Activated CD4-positive, CD25-positive, alpha-beta regulatory T cell treated with anti-CD3 and anti-CD28 coated beads, Interleukin-2, amount 50 U/mL, for 16 hours (primary cell): ENCODE measurements around the gene LASP1.

ENCODE experiments used
- DNase-seq: peaks from one replicate; pipeline ENCODE4 v3.0.0-alpha.2; 2020; ENCODE audit warnings: low read depth, low spot score

Gene LASP1

DNA sequence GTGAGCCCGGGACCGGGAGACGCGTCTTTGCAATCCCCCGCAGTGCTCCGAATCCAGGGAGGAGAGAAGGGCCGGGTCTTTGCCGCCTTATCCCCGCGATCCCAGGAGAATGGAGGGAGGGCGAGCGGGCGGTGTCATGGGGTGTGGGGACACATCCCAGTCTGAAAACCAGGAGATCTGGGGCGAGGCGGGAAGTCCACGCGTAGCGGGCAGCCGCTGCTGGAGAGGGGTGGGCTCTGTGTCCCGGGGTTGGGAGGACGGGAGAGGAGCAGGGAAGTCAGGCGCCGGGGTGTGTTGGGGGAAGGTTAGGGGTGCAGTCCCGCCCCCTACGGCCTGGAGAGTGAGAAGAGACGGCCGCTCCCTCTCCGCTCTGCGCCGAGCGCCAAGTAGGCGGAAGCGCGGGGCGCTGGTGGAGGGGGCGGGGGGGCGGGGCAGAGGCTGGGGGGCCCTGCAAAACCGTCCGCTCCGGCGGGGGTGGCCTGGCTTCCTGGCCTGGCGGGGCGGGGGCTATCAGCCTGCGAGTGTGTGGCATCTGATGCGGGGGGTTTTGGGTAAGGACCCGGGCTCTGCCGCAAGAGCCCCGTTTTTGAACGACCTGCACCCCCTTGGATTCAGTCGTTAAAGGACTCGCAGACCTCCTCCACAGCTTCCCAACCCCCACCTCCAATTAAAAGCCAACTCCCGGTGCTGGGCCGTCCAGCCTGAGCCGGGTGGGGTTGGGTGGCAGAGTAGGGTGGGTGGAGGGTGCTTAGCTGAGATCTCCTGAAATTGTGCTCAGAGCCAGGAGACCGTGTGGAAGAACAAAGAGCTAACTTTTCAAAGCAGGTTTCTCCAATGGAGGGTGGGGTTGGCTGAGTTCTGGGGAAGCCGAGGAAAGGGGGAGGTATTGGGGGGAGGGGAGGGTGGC, 654 bp downstream of the LASP1 start:
- DNase-seq: peak; percentile 37

DNA sequence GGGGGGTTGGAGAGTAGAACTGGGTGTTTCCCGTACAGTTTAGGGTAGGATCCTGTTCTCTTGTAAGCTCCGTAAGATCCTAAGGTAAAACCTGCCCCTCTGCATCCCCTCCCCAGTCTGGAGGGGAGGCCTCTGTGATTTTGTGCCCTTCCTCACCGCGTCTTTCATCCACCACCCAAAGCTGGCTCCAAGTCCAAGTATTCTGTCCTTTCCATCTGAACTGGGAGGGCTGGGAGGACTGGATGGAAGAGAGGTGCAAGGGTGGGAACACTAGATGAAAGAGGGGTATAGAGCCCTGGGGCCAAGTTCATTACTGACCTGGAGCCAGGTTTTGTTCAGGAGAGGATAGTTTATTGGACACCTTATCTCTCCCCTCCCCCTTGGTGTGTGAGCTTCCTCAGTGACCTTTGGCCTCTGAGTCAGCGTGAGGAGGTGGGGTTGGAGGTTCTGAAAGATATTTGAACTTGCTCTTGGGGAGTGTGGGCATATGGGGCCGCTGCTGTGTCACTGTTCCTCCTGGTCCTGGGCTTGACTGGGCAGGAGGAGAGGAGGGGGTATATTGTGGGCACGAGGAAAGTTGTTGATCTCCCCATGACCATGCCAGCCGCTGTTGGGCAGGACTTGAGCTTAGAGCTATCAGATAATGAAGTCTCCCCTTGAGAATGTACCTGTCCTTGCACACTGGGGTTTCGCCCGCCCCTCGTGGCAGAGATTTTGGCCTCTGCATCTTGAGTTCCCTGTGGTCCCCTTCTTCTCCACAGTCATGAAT, 1.6 kb downstream of the LASP1 start:
- DNase-seq: peak; percentile 66

DNA sequence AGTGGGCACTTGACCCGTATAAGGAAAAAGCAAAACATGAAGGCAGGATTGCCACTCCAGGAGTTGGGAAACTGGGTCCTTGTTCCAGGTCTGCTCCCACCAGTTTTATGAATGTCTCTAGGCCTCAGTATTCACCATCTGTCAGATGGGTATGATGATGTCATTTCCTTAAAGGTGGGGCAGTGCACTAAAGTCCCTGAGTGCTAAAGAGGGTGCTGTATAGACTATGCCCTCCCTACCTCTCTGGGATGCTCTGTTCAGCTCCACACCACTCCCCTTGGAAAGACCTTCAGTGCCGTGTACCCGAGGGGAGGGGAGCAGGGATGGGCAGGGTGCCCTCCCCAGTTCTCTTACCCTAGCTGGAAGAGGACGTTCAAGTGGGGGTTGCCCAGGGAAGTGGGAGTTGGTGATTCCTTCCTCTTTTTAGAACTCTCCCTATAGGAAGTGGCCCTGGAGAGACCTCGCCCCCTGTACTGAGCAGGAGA, 2.2 kb downstream of the LASP1 start:
- no peak for DNase-seq

DNA sequence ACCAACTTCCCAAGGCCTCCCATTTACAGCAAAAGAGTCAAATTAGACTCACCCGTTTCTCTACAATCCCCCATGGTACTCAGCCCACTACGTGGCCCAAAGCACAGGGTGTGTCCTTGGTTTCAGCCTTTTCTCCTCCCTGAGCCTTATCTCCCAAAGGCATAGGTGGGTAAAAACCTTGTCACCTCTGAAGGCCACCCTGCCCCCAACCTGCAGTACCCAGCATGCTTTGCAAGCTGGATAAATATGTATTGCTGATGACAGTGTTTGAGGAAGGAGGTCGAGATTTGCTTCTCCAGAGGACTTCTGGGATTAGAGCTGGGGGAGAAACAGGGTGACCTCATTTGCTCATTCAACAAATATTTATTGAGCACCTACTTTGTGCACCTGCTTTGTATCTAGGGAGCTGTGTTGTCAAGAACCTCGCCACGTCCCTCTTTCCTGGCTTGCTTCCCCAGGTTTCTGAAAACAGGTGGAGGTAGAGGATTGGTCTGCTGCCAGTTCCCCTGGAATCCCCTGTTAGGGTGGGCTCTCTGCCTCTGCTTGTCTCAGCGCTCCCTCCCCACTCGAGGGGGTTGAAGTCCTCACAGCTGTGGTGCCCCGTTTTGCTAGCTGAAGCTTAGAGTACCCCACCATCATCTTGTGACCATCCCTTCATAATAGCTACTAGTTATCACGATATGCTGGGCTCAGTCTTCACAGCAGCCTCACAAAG, 3.0 kb downstream of the LASP1 start:
- DNase-seq: no peak

DNA sequence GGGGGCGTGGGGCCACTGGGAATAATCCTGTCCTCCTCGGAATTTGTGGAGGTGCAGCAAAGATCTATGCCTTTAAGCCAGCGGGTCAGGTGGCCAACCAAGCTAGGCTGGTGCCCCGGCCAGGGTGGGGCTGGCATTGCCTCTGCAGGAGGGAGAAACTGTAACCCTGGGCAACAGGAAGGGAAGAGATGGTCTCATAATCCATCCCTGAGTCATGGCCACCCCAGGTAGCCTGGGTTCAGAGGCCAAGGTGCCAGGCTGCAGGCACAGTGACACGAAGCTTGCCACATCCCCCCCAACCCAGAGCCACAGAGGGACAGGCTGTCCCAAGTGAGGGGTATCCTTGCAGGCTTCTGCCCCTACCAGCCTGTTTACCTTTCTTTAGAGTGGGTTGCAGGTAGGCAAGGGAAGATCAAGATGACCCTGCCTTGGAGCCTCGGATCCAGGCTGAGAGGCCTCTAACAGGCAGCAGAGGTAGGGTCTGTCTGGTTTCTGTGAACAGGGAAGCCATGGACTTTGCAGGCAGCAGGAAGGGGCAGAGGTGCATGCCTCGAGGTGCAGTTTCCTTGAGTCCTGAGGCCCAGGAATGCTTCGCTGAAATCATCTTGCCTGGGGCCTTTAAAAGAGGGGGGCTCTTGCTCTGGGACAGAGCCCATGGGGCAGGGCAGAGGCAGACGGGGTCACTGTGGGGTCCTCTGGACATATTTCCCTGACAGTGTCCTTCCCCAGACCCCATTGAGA, 4.0 kb downstream of the LASP1 start:
- no peak for DNase-seq

DNA sequence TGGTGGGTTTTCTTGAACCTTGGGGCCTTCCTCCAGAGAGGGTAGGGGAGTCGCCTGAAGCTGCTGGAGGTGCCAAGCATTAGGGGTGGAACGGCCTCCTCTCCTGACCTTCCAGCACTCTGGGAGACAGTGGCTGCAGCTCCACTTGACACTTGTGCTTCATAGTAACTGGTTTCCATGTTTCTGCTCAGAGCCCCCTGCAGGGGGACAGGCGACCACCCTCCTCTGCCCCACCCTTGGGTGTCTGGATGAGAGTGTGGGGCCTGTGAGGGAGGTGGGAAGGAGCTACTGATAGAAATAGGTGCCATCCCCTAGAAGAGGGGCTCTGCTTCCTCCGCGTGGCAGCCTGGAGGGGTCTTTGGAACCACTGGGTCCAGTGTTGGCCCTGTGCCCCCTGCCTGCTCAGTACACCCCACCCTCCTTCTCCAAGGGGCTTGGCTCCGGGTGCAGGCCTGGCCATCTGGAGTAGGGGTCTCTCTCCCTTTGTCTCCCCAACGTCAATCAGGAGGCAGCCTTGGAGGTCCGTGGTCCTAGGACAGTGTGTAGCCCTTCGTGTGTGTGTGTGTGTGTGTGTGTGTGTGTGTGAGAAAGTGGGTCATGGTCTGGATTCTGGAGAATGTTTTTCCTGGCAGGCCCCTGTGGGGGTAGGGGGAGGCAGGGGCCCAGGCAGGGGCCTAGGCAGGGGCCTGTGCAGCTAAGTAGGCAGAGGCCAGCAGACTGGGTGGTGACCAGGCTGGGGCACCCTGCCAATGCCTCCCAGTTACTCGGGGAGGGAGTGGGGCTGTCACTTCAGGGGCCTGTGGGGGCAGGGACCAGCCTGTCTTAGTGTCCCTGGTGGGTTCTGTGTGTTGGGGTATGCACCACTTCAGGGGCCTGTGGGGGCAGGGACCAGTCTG, 4.9 kb downstream of the LASP1 start:
- no peak for DNase-seq

DNA sequence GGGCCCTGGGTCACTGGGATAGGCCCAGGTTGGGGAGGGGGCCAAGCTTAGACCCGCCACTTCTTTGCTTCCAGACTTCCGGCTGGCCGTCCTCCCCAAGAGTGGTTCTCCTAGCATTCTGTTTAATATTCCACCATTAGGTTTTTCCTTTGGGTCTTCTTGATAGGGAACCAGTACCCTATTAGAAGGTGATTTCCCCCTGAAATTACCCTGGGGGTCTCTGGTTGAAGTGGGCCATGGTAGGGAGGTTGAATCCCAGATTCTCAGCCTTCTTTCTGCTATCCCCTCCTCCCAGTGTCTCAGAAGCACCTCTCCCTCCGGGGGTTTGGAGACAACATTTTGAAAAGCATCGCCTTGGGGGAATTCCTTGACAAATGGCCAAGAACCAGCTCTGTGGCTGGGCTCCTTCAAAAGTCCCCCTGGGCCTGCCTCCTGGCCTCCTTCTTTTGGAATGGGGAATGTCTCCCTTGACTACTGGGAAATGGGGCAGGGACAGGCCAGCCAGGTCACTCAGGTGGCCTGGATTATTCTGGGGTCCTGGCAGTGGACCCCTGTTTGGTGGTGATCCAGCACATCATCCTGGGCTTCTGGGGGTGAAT, 5.7 kb downstream of the LASP1 start:
- no peak for DNase-seq

DNA sequence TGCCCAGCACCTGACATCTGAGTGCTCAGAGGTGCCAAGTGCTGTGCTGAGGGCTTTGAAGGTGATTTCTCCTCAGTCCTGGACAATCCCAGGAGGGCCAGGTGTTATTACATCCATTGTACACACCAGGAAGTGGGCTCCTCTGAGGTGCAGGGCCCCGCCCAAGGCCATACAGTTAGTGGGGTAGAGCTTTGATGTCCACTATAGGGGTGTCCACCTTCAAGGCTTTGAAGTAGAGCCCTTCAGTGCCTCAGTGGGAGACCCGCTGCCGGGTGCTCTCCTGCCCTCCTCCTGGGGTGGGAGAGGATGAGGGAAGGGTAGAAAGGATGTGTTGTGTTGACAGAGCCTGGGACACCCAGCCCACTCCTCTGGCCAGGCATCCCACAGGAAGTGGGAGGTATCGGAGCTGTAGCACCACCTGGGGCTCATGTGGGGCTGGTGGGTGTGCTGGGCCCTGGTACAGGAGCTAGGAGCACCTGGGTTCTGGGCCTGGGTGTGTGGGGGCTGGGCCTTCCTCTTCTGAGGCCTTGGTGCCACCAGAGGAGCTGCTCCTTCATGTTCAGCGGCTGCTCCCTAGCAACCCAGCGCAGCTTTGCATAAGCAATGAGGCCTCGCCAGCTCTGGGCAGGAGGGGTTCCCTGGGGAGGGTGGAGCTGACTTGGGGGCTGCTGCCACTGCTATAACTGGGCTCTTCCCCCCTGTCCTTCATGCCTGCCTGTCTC, 7.4 kb downstream of the LASP1 start:
- no peak for DNase-seq

DNA sequence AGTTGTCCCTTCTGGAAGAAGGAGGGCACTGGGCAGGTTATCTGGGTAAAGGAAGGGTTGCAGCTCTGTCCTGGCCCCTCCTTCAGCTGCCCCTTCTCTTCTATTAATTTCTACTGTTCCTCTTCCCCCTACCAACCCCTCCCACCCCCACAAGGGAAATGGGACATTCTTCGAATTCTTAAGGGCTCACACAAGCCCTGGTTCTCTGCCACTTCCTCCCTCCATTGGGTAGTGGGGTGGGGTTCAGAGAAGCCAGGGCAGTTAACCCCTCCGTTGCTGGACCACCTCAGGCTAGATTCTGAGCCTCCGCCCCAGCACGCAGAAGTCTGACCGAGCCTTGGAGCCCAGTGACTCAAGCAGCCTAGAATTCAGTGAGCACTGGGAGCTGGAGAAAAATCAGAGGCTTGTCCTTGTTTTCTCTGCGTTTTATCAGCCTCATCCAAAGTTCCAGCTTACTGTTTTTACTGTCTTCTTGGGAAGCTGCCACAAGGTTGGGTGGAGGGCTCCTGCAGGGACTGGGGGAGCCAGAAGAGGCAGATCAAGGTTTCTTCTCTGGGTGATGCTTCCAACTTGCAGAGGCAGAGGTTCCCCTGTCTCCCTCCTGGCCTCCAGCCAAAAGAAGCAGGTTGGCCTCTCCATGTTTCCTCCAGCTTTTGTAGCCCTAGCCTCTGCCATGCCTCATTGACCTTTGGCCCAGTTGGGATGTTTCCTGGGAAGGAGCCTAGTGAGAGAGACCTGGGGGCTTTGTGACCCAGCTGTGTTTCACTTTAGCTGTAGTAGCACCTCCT, 10.2 kb downstream of the LASP1 start:
- DNase-seq: no peak

DNA sequence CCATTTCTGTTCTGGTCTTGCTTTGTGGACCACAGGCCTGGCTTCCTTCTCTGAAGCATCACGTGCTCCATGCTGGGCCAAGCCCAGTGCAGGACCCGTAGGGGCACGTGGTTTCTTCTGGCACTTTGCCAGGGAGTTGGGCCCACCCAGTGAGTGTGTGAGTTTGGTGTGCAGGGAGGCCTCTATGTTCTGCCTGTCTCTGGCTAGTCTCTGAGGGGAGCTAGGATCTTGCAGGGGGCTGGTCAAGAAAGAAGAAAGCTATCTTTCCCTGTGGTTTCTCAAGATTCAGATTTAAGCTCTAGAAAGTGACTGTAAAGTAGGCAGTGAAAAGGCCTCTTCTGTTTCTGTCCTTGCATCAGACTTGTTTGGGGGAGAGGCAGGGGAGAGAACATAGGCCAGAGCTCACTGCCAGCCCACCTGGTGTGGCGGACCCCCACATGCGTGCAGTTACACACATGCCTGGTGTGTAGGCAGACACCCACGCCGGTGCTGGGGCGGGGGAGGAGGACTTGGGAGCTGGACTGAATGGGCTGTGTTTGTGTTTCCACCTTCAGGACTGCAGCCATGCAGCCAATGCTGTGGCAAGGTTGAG, 11.8 kb downstream of the LASP1 start:
- DNase-seq: no peak

DNA sequence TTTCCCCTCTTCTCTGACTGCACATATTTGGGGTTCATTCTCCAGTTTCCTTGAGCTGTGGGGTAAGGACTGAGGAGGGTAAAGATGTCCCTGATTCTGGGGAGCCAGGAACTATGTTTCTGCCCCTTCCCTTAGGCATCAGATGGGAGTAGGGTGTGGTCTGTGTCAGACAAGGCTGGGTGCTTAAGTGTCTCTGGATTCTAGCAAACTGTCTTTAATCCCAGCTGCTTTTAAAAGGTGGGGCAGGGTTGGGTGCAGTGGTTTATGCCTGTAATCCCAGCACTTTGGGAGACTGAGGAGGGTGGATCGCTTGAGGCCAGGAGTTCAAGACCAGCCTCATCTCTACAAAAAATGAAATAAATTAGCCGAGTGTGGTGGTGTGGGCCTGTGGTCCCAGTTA, 13.0 kb downstream of the LASP1 start:
- no peak for DNase-seq

DNA sequence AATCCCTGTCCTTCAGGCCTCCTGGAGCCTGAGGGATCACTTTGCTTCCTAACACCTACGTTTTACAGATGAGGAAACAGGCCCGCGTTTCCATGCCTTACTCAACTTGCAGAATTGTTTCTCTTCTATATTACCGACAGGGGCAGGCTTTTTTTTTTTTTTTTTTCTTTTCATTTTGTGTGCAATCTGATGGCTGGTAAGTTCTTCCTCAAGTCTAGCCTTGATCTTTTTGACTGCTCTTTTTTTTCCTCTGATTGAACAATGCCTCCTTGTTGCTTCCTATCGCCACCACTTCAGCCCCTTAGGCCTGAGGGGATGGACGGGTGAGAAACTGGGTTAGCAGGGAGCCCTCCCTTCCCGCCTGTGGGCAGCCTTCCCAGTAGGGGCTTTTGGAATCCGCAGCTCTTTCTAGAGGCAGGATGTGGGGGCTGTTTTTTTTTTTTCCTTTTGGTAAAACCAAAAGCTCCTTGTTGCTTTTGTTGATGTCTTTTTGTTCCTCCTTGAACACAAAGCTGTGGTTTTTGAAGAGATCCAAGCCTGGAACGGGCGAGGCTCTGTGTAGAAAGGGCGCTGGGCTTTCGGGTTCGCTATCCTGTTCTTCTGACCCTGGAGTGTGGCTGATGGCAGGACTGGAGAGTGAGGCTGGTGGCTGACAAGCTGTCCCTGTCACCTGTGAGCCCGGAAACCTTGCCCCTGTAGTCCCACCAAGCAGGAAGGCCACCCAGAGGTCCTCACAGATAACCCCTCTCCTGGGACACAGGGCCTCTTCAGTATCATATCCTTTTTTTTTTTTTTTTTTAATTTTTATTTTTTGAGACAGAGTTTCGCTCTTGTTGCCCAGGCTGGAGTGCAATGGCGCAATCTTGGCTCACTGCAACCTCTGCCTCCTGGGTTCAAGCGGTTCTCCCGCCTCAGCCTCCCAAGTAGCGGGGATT, 14.0 kb downstream of the LASP1 start:
- DNase-seq: no peak

DNA sequence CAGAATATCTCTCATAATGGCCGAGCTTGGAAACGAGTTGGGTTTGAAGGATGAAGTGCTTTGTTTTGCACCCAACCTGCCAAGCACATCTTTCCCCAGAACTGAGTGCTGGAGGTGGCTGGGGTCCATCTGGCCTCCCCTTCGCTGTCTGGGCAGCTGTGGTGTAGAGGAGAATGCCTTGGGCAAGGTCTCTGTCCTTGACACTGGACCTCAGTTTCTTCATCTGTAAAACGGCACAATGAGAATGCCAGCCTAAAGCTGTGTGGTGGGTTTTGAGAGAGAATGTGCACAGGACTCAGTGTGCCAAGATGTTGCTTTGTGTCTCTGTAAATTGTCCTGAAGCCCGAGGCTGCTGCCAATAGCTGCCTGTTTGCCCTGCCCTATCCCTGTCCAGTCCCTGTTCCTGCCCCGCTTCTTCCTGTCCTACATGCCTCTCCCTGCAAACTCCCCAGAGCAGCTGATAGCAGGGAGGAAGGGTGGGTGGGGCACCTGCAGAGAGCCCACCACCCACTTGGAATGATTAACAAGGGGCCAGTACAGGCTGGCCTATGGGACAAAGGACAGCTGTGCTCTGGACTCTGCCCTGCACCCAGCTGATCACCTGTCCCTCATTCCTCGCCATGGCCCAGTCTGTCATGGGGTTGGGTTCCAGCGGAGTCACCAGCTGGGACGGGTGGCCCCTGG, 15.3 kb downstream of the LASP1 start:
- no peak for DNase-seq

DNA sequence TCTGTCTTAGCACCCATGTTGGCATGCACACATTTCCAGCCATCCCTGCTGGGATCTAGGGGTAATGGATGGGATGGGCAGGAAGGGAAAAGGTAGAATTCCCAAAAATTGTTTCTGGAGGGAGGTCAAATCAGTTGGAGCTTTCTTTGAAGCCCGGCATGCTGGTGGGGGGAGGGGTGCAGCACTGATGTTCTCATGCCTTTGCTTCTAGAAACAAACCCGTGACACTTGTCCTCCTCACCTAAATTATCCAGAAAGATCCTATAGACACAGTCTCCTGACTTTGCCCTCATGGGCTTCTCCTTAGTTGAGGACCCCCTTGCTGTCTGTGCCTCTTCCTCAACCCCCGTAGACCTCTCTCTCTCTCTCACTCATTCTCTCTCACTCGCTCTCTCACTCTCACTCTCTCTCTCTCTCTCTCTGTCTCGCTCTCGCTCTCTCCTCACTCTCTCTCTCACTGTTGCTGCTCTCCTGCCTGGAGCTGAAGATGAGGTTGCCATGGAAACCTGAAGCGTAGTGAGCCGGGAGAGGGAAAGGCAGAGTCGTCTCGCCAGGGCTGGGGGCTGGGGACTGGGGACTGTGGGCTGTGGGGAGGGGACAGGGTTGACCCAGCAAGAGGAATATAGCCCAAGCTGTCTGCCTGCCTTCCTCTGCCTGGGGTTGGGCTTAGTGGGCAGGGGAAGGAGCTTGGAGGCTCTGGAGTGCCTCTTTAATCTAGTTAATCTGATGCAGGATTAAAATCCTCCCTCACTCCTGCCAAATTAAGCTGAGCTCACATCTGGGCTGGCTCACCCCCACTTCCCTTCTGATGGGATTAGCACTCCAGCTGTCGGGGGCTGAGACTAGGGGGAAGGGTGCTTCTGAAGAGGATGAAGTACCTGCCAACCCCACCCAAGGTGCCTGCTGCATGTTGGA, 16.1 kb downstream of the LASP1 start:
- DNase-seq: no peak

DNA sequence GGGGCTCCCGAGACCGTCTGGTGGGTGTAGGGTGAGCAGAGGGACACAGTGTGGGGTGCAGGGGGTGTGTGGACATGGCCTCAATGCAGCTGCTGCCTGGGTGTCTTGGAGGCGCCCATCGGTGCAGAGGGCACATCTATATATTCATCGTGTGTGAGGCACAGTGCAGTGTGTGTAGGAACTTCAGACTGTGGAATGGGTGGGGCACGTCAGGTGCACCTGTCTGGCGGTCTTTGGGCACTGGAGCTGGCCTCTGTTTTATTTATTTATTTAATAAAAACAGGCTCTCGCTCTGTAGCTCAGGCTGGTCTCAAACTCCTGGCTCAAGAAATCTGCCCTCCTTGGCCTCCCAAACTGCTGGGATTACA, 16.8 kb downstream of the LASP1 start:
- no peak for DNase-seq
